HG03521 (cell line): ENCODE results near the gene LRMDA.

Experiments used
- ATAC-seq: cut with Tn5 transposase; IDR thresholded peaks from one replicate; pipeline ENCODE4 v1.9.1; 2021; ENCODE audit warnings: mild to moderate bottlenecking, moderate library complexity; ENCODE audit not compliant: unreplicated experiment

LRMDA gene

GRCh38 chr10:76086761-76087639, 655.6 kb downstream of the LRMDA start:
- ATAC-seq: no peak

- no peak for ATAC-seq
These were observed 656.6 kb downstream of the LRMDA start for GRCh38 chr10:76088008-76088407.

DNA sequence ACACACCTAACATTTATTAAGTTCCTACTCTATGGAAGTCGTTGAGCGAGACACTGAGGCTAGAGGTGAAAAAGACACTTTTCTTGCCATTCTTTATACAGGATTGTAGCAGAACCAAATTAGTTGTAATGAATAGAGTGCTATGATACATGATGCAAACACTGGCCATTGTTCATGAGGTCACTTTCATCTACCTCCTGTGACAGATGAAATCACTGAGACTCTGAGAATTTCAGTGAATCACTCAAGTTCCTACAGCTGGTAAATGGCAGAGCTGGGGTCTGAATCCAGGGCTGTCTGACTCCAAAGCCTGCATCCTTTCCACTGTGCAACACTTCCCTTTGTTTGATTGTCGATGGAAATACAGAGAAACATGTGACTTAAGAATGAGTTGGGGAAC, 657.6 kb downstream of the LRMDA start:
- ATAC-seq: no peak

DNA sequence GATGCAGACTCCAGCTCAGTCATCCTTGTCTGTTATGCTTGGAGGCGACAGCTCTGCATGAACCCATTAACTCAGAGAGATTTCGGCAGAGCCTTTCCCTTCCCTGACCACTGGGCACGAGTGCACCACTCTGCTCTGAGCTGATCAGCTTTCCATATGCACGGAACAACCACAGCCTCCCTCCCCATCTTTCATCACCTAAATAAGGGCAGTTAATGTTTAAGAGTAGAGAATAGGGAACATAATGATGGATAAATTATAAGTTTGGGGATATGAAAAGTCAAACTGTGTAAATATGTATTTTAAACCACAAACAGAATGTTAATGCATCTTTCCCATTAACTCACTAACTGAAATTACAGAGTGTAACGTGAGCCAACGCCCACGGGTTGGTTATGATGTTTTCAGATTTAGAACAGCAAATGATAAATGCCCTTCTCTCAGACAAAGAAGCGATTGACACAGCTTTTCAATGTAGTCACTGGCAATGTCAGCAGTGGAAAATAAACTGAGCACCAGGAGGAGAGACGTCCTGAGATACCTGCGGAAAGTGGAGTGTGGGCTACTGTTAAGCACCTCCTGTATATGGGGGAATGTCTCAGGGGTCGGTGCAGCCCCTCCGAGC, 658.2 kb downstream of the LRMDA start:
- ATAC-seq: no peak

DNA sequence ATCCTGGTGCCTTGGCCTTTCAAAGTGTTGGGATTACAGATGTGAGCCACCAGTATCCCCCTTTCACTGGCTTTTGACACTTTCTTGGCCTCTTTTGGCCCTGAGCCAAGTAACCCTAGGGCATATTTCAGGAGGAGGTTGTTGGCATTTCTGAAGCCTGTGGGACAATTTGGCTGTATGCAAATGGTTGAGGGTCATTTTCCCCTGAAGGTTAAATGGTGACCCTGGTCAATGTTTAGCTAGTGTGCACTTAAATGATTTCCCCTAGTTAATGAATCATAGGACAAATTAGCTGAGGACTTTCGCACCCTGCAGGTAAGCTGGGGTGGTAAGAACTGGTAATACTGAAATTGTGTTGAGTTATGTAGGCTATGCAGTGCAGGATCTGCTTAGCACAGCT, 660.5 kb downstream of the LRMDA start:
- no peak for ATAC-seq

- no peak for ATAC-seq
These were observed 675.2 kb downstream of the LRMDA start for GRCh38 chr10:76106611-76107010.

DNA sequence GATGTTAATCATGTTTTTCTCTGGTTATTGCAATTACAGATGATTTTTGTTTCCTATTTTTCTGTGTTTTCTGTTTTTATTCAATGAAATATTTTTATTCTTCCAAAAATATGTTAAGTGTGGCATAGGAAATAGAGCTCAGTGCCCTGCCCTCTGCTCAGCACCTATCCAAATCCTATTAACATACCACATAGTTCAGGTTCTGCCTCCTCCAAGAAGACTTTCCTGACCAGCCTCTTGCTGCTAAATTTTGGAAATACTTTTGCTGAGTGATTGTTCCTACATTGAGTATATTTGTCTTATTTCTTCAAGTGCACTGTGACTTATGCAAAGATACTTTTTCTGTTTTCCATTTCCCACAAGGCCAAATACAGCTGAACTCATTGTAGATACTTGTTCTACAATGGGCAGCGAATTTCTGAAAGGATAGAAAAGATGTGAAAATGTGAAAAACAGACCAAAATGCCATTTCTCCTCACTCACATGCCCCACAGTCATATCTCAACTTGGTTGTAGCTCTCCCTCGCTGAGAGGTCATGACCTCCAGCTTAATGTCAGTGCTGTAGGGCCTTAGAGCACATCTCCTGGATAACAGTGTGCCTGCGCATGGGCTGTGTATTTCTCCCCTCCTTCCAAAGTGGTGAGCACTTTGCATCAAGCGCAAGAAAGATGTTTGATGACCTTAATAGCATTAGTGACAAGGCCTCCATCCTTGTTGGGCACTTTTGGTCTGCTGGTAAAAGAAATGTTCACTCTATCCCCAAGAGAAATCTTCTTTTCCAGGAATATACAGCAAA, 677.3 kb downstream of the LRMDA start:
- ATAC-seq: no peak

GRCh38 chr10:76111404-76111803, 680.0 kb downstream of the LRMDA start:
- ATAC-seq: no peak

- no peak for ATAC-seq
These were observed 680.8 kb downstream of the LRMDA start for GRCh38 chr10:76111986-76112825.

GRCh38 chr10:76112826-76113150, 681.4 kb downstream of the LRMDA start:
- no peak for ATAC-seq

DNA sequence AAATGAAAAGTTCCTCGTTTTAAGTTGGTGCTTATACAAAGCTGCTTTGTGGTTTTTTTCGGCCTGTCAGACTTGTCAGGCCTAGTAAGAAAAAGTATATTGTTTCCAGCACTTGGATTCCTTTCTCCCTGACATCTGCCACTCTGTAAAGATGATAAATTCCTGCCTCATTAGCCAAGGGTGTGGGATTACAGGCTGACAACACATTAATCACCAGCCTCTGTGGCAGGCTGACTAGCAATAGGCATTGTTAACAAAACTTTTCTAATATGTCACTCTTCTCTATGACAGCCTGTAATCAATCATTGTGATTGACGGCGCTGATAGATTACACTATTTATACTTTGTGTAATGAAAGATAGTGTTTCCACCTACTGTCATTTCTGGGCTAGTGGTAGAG, 682.5 kb downstream of the LRMDA start:
- no peak for ATAC-seq

DNA sequence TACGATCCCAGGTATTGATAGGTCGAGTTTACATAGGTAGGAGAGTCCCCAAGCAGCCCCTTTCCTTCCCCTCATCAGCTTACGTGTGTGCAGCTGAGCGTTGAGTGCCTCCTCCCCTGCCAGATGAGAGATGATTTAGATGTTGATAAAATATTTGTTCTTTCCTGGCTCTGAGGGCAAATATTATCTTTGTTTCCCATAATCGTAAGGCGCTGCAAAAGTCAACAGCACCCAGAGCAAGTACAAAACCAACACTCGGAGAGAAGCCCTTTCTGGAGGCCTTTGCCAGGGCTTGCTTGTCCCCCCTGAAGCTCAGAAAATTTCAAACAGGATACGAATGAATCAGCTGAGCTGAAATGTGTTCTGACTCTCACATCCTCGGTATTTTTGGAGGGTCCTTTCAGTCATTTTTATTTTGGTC, 683.2 kb downstream of the LRMDA start:
- ATAC-seq: no peak

GRCh38 chr10:76115131-76115470, 683.7 kb downstream of the LRMDA start:
- ATAC-seq: no peak

GRCh38 chr10:76115471-76116155, 684.2 kb downstream of the LRMDA start:
- no peak for ATAC-seq

GRCh38 chr10:76116523-76116922, 685.1 kb downstream of the LRMDA start:
- no peak for ATAC-seq

DNA sequence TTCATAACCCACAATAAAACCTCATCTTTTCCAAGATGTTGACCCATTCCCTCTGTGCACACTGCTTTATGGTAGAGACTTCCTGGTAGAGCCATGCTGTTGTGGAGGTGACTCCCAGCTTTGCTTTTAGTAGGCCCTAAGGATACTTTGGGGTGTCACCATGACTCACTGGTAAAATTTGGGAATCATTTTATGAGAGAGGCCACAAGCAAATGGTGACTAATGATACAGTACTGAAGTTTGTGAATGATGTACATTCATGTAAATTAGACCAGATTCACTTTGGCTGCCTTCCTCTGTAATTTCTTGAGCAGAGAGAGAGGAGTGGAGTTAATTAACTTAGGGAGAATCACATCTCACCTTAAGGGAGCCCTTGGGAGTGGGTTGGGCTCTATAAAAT, 686.5 kb downstream of the LRMDA start:
- no peak for ATAC-seq

- no peak for ATAC-seq
These were observed 687.6 kb downstream of the LRMDA start for GRCh38 chr10:76119036-76119435.

- ATAC-seq: no peak
These were observed 688.1 kb downstream of the LRMDA start for GRCh38 chr10:76119515-76119914.

DNA sequence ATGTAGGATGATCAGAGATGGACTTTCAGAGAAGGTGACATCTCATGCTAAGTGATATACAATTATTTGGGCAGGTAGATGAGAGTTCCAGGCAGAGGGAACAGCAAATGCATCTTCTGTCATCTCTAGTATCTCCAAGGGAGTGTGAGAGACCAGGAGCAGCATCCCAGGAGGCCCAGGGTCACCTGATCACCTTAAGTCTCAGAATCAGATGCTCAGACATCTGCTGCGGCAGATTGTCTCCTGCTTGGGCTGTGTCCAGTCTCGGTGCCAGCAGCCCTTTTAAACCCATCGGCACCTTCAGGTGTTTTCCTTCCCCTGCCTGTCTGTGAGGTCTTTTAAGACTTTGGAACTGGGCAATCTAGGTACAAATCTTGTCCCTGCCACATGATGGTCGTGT, 690.6 kb downstream of the LRMDA start:
- ATAC-seq: no peak

DNA sequence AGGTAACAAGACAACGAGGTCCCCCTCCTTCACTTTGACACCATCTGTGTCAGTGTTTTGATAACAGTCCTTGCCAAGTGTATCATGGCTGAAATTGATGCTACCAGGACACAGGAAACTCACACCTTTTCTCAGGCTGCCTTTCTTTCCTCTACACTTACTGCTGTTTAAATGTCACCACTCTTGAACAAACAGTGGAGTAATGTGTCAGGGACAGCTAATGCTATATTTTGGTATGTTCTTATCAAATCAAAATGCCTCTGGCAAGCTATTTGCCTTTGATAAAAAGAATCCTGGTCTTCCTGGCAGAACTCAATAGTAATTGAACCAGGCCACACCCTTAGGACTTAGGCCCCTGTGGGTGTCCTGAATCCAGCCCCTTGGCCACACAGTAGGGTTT, 692.9 kb downstream of the LRMDA start:
- no peak for ATAC-seq
